CD4-positive, alpha-beta memory T cell (primary cell): ENCODE results near the gene C2CD2L. TPM values are rescaled to one million over a fixed set of nuclear protein-coding genes. Genes with fewer than 3 reads are reported as not detected.
"Not testable (repeated sequence)": the region's sequence is repeated elsewhere in the genome, so short reads cannot be mapped to it uniquely, and the experiment has no call there.

ENCODE experiments used
- CTCF ChIA-PET: fragments of 350-600 bp; sonication (Branson Sonifier 250); formaldehyde crosslinking; loops from one replicate; lab custom pipeline; 2021; ENCODE audit warnings: inconsistent platforms; ENCODE audit not compliant: partially characterized antibody; lab: Charles Lee
- POLR2A ChIA-PET: fragments of 350-600 bp; sonication (Branson Sonifier 250); formaldehyde crosslinking; loops from one replicate; lab custom pipeline; 2021; ENCODE audit not compliant: partially characterized antibody; lab: Charles Lee
- DNase-seq, 5 donors: peaks; one replicate each; pipeline versions ENCODE4 v3.0.0 to v3.0.0-alpha.2; 2020 to 2022; ENCODE audit warnings: mixed read lengths in 1 of 5
- H3K27ac ChIP-seq: one replicate; pipeline ENCODE4 v1.7.0; 2013; ENCODE audit warnings: low read depth, low read length
- H3K27me3 ChIP-seq: 2 replicates; pipeline ENCODE4 v1.7.0; 2013; ENCODE audit warnings: mild to moderate bottlenecking, low read length, moderate library complexity; ENCODE audit not compliant: insufficient read depth
- H3K36me3 ChIP-seq: 2 replicates; pipeline ENCODE4 v1.7.0; 2013; ENCODE audit warnings: mild to moderate bottlenecking, low read length, moderate library complexity; ENCODE audit not compliant: insufficient read depth
- H3K4me1 ChIP-seq: 2 replicates; pipeline ENCODE4 v1.7.0; 2013; ENCODE audit warnings: mild to moderate bottlenecking, low read length, moderate library complexity; ENCODE audit not compliant: insufficient read depth
- H3K4me3 ChIP-seq, 2 donors: one replicate each; pipeline ENCODE4 v1.7.0; 2013; ENCODE audit warnings: low read length in 2 of 2, mild to moderate bottlenecking in 1 of 2
- H3K9me3 ChIP-seq, 2 donors: one replicate each; pipeline ENCODE4 v1.7.0; 2013; ENCODE audit warnings: low read length in 2 of 2, control low read depth in 1 of 2; ENCODE audit not compliant: control insufficient read depth in 1 of 2
- H3K27ac Mint-ChIP-seq, 7 donors: one replicate each; pipeline ENCODE4 v1.8.0; 2020 to 2021; ENCODE audit warnings: mixed read lengths in 7 of 7, mild to moderate bottlenecking in 6 of 7, inconsistent platforms in 3 of 7, moderate library complexity in 3 of 7
- H3K27me3 Mint-ChIP-seq, 2 donors: one replicate each; pipeline ENCODE4 v1.8.0; 2020 to 2021; ENCODE audit warnings: mixed read lengths in 2 of 2
- H3K36me3 Mint-ChIP-seq, 2 donors: one replicate each; pipeline ENCODE4 v1.8.0; 2020 to 2021; ENCODE audit warnings: mixed read lengths in 2 of 2, inconsistent platforms in 1 of 2, mild to moderate bottlenecking in 1 of 2
- H3K4me1 Mint-ChIP-seq, 4 donors: one replicate each; pipeline ENCODE4 v1.8.0; 2020 to 2021; ENCODE audit warnings: mixed read lengths in 4 of 4, mild to moderate bottlenecking in 1 of 4
- H3K4me3 Mint-ChIP-seq, 8 donors: one replicate each; pipeline ENCODE4 v1.8.0; 2020 to 2021; ENCODE audit warnings: mixed read lengths in 8 of 8, mild to moderate bottlenecking in 7 of 8, moderate library complexity in 6 of 8, inconsistent platforms in 3 of 8
- H3K9me3 Mint-ChIP-seq, 8 donors: one replicate each; pipeline ENCODE4 v1.8.0; 2020 to 2021; ENCODE audit warnings: mixed read lengths in 8 of 8, mild to moderate bottlenecking in 5 of 8, inconsistent platforms in 3 of 8, moderate library complexity in 1 of 8
- intact Hi-C: fragments of 100-400 bp; cut with micrococcal nuclease; formaldehyde crosslinking; loops from one replicate; pipeline ENCODE4 v1.15.1; 2023
- polyA plus RNA-seq, 2 donors: library from polyadenylated mRNA; unstranded; fragments of 300-500 nt; fragmentation: Illumina TruSeq; gene quantifications; one replicate each; pipeline ENCODE4 v1.2.3, GENCODE V29; 2021
- total RNA-seq, 2 experiments: library from RNA; stranded (reverse); gene quantifications; one replicate each; pipeline ENCODE4 v1.2.3, GENCODE V29; 2021

The C2CD2L gene
- total and polyA plus RNA-seq, 4 experiments from 2014 or later, result 2.6 to 37.5 (median 24.2) TPM

DNA sequence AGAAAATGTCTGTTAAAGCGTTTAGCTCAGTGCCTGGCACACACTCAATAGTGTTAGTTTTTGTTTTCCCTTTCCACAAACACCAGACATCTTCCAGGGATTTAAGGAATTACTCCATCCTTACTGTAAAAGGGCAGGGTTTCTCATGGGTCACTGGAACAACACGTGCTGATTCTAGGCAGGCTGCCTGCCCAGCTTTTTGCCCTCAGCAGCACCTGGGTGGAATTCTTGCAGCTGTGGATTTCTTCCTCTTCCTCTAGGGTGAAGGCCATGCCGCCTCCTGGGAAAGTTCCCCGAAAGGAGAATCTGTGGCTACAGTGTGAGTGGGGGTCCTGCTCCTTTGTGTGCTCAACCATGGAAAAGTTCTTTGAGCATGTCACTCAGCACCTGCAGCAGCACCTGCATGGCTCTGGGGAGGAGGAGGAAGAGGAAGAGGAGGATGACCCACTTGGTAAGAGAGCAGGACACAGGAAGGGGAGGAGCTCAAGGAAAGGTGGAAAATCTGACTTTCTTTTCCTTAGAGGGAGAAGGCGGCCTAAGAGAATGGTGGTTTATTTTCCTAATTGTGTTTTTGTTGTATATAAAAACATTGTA lies 19.6 kb downstream of the C2CD2L start:
- no peak overlapping the region for H3K4me3 Mint-ChIP-seq
- no peaks in the 10 kb centered on the region for H3K27me3 Mint-ChIP-seq
- H3K4me1 Mint-ChIP-seq, result peaks cover 17 to 35% (median 20%) of the 10 kb centered on the region in 4 donors
- ChIA-PET POLR2A (interaction anchor here (1.2 to 2.3 kb wide), 5 partner anchors 19 to 59 kb away, joined by 3 to 8 read pairs (median 4); partner anchors contain the start of genes C2CD2L, DPAGT1 and VPS11), CTCF (interaction anchor here (1.0 kb wide), 2 partner anchors 9 to 32 kb away, joined by 3 read pairs; a partner anchor contains a TSS)
- H3K9me3 Mint-ChIP-seq, result no peaks in the 10 kb centered on the region
- Histone ChIP-seq H3K4me3 (no peak overlapping the region), H3K9me3 (no peaks in the 10 kb centered on the region), H3K36me3 (peaks cover 33% of the 10 kb centered on the region), H3K27me3 (no peaks in the 10 kb centered on the region), H3K27ac (no peak overlapping the region), H3K4me1 (peaks cover 16% of the 10 kb centered on the region)
- peak overlapping the region in 4 of 7 donors; percentile 35 to 57 (median 47) for H3K27ac Mint-ChIP-seq
- intact Hi-C loops, result no loop called here
- peaks cover 35 to 50% of the 10 kb centered on the region in 2 donors for H3K36me3 Mint-ChIP-seq
- DNase-seq, result no peak

DNA sequence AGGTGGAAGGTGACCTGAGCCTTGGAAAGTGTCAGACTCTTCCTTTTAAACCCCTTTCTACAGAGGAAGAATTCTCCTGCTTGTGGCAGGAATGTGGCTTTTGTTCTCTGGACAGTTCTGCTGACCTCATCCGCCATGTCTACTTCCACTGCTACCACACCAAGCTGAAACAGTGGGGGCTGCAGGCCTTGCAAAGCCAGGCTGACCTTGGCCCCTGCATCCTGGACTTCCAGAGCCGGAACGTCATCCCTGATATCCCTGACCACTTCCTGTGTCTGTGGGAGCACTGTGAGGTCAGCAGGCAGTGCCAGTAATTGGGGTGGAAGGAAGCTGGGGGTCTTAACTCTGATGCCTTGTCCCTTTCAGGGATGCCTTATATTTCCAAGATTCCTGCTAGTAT lies 23.5 kb downstream of the C2CD2L start:
- peaks cover 45 to 56% of the 10 kb centered on the region in 2 donors for H3K36me3 Mint-ChIP-seq
- no peak overlapping the region for H3K27ac ChIP-seq
- no peak for DNase-seq
- H3K4me3 Mint-ChIP-seq, result no peak overlapping the region
- peaks cover 4 to 11% (median 6%) of the 10 kb centered on the region in 4 donors for H3K4me1 Mint-ChIP-seq
- intact Hi-C loops, result no loop called here
- no peaks in the 10 kb centered on the region for H3K9me3 ChIP-seq
- no peaks in the 10 kb centered on the region for H3K4me1 ChIP-seq
- no peak overlapping the region for H3K27ac Mint-ChIP-seq
- H3K27me3 Mint-ChIP-seq, result no peaks in the 10 kb centered on the region
- H3K27me3 ChIP-seq, result no peaks in the 10 kb centered on the region
- no peak overlapping the region for H3K4me3 ChIP-seq
- no peaks in the 10 kb centered on the region for H3K9me3 Mint-ChIP-seq
- peaks cover 48% of the 10 kb centered on the region for H3K36me3 ChIP-seq
- ChIA-PET POLR2A (interaction anchor here (1.7 kb wide), 1 partner anchor 10 kb away, joined by 5 read pairs; the partner anchor contains the start of gene HINFP), CTCF (no interaction called here)

- H3K36me3 ChIP-seq, result peaks cover 43% of the 10 kb centered on the region
These were observed 27.3 kb downstream of the C2CD2L start for GRCh38 chr11:119134389-119134978.

GRCh38 chr11:119139276-119139675 lies 32.1 kb downstream of the C2CD2L start:
- H3K27ac ChIP-seq, H3K27ac Mint-ChIP-seq, intact Hi-C loops, H3K36me3 Mint-ChIP-seq, H3K9me3 ChIP-seq, H3K27me3 ChIP-seq, DNase-seq, H3K4me1 Mint-ChIP-seq, H3K36me3 ChIP-seq, H3K4me3 ChIP-seq, H3K4me3 Mint-ChIP-seq, H3K4me1 ChIP-seq, H3K9me3 Mint-ChIP-seq: not testable (repeated sequence)
- H3K27me3 Mint-ChIP-seq, result peaks cover 12% of the 10 kb centered on the region in 2 donors
- POLR2A ChIA-PET, result interaction anchor here (0.8 kb wide), 1 partner anchor 44 kb away, joined by 3 read pairs; a partner anchor contains a TSS
- CTCF ChIA-PET, result interaction anchor here (1.0 kb wide), 1 partner anchor 42 kb away, joined by 3 read pairs; no protein-coding TSS in a partner anchor

More at GRCh38 chr11:119134389-119134978, 27.3 kb downstream of the C2CD2L start:
- intact Hi-C loops, result no loop called here
- POLR2A ChIA-PET, result interaction anchor here (0.8 kb wide), 1 partner anchor 40 kb away, joined by 3 read pairs; no protein-coding TSS in a partner anchor
- CTCF ChIA-PET, result interaction anchor here (0.6 to 1.6 kb wide), 7 partner anchors 9 to 64 kb away, joined by 3 to 4 read pairs (median 3); partner anchors contain the start of gene HINFP
- H3K36me3 Mint-ChIP-seq, result peaks cover 40 to 45% of the 10 kb centered on the region in 2 donors
- no peak overlapping the region for H3K27ac Mint-ChIP-seq
- no peaks in the 10 kb centered on the region for H3K9me3 Mint-ChIP-seq
- no peaks in the 10 kb centered on the region for H3K4me1 ChIP-seq
- H3K27me3 Mint-ChIP-seq, result peaks cover 4 to 6% of the 10 kb centered on the region in 2 donors
- H3K4me1 Mint-ChIP-seq, result no peaks in the 10 kb centered on the region
- H3K4me3 ChIP-seq, result no peak overlapping the region
- H3K27me3 ChIP-seq, result no peaks in the 10 kb centered on the region
- DNase-seq, result no peak
- H3K4me3 Mint-ChIP-seq, result no peak overlapping the region
- H3K9me3 ChIP-seq, result no peaks in the 10 kb centered on the region
- no peak overlapping the region for H3K27ac ChIP-seq

DNA sequence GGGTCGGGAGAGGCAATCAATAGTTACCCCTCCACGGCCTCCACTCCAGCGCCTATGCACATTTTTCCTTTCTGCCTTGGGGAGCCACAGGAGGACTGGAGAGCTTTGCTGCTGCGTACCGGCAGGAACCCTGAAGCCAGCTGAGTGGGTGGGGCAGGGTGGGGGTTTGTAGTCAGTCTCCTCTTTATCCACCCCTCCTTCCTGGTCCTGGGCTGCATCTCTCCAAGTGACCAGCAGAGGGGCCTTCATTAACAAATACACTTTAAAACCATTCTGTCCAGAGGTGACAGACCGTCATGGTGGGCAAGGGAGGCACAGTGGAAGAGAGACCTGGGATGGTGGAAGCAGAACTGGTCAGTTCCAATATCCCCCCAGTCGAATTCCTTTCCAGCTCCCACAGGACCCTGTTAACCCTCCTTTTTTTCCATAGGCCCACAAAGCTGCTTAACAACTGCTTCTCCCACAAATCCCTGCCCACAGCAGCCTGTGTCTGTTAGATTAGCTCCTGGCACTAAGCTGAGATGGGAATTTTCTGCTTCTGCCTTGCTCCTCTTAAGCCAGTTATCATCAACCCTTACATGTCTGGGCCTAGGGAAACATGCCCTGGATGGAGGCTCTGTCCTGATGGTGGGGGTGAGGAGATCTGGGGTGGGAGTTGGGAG lies 37.8 kb downstream of the C2CD2L start:
- Mint-ChIP-seq H3K4me1 (peaks cover 2 to 15% (median 9%) of the 10 kb centered on the region in 4 donors), H3K27me3 (peaks cover 16 to 32% of the 10 kb centered on the region in 2 donors), H3K36me3 (no peaks in the 10 kb centered on the region), H3K9me3 (no peaks in the 10 kb centered on the region), H3K27ac (no peak overlapping the region), H3K4me3 (no peak overlapping the region)
- Histone ChIP-seq H3K9me3 (no peaks in the 10 kb centered on the region), H3K4me1 (peaks cover 14% of the 10 kb centered on the region), H3K27ac (no peak overlapping the region), H3K4me3 (no peak overlapping the region), H3K36me3 (no peaks in the 10 kb centered on the region), H3K27me3 (peaks cover 13% of the 10 kb centered on the region)
- DNase-seq, result peak in 3 of 5 donors; percentile 12 to 48 (median 16)
- intact Hi-C loops, result loop anchor here (10.0 kb wide), 1 partner anchor 50 kb away; no protein-coding TSS in a partner anchor
- CTCF ChIA-PET, result interaction anchor here (0.9 to 2.1 kb wide), 4 partner anchors 11 to 139 kb away, joined by 3 to 5 read pairs (median 4); no protein-coding TSS in a partner anchor
- POLR2A ChIA-PET, result interaction anchor here (1.0 kb wide), 1 partner anchor 50 kb away, joined by 3 read pairs; a partner anchor contains a TSS

- Mint-ChIP-seq H3K4me3 (no peak overlapping the region), H3K27ac (no peak overlapping the region), H3K27me3 (peaks cover 16 to 32% of the 10 kb centered on the region in 2 donors), H3K4me1 (peaks cover 2 to 15% (median 9%) of the 10 kb centered on the region in 4 donors), H3K36me3 (no peaks in the 10 kb centered on the region), H3K9me3 (no peaks in the 10 kb centered on the region)
- no peak overlapping the region for H3K27ac ChIP-seq
- H3K36me3 ChIP-seq, result no peaks in the 10 kb centered on the region
- peaks cover 14% of the 10 kb centered on the region for H3K4me1 ChIP-seq
- H3K27me3 ChIP-seq, result peaks cover 13% of the 10 kb centered on the region
- ChIA-PET CTCF (interaction anchor here (0.7 to 1.5 kb wide), 5 partner anchors 9 to 139 kb away, joined by 3 to 4 read pairs (median 4); partner anchors contain the start of gene HINFP), POLR2A (no interaction called here)
- no peaks in the 10 kb centered on the region for H3K9me3 ChIP-seq
- no peak for DNase-seq
- intact Hi-C loops, result loop anchor here (10.0 kb wide), 1 partner anchor 49 kb away; no protein-coding TSS in a partner anchor
- no peak overlapping the region for H3K4me3 ChIP-seq
These were observed 38.4 kb downstream of the C2CD2L start for GRCh38 chr11:119145551-119145950.
